Astrocyte (in vitro differentiated cells and primary cell): ENCODE data around the gene ROBO3.

Source experiments
- CTCF ChIP-seq: IDR thresholded peaks from 2 replicates; pipeline ENCODE4 v1.5.1; 2011; ENCODE audit warnings: low read depth, mild to moderate bottlenecking, inconsistent platforms, low read length, moderate library complexity; ENCODE audit not compliant: insufficient read depth
- EZH2 ChIP-seq: IDR thresholded peaks from 2 replicates; pipeline ENCODE4 v1.6.1; 2012; ENCODE audit warnings: mild to moderate bottlenecking, low read length, inconsistent platforms; ENCODE audit not compliant: insufficient read depth

GRCh38 chr11:124922831-124923230 is 57.6 kb downstream of the ROBO3 start:
- no peak for TF ChIP-seq CTCF
- TF ChIP-seq EZH2, result no peak
